Peyer's patch (tissue), 4 donors: Measurements from ENCODE around the gene KRTAP9-1. TPM values are rescaled to one million over a fixed set of nuclear protein-coding genes. Genes with fewer than 3 reads are reported as not detected.
"Not testable (repeated sequence)": the region's sequence is repeated elsewhere in the genome, so short reads cannot be mapped to it uniquely, and the experiment has no call there.

Source experiments
- DNase-seq, 3 donors: peaks; one replicate each; pipeline ENCODE4 v3.0.0-alpha.2; 2017 to 2019
- H3K27ac ChIP-seq, 4 donors: fragments of 200-600 bp; sonication (generic); one replicate each; pipeline ENCODE4 v1.5.1; 2016 to 2019
- H3K27me3 ChIP-seq, 2 donors: fragments of 200-600 bp; sonication (generic); one replicate each; pipeline ENCODE4 v1.5.1; 2019
- H3K36me3 ChIP-seq, 3 donors: fragments of 200-600 bp; sonication (generic); one replicate each; pipeline ENCODE4 v1.5.1; 2016 to 2019
- H3K4me1 ChIP-seq, 4 donors: fragments of 200-600 bp; sonication (generic); one replicate each; pipeline ENCODE4 v1.5.1; 2016 to 2019
- H3K4me3 ChIP-seq, 4 donors: fragments of 200-600 bp; sonication (generic); 1 replicate in 3 of 4; 2 replicates in 1 of 4; pipeline ENCODE4 v1.5.1; 2016 to 2019; ENCODE audit warnings: mild to moderate bottlenecking in 1 of 4
- H3K9me3 ChIP-seq, 4 donors: fragments of 200-600 bp; sonication (generic); one replicate each; pipeline ENCODE4 v1.5.1; 2016 to 2019; ENCODE audit warnings: mild to moderate bottlenecking in 1 of 4
- CTCF ChIP-seq, 6 experiments: fragments of 450-650 bp in 4 of 6; fragments of 200-600 bp in 2 of 6; sonication (generic) in 1 of 6; IDR thresholded peaks; one replicate each; pipeline ENCODE4 v1.5.1; 2017 to 2019; ENCODE audit warnings: antibody characterized with exemption in 6 of 6, mild to moderate bottlenecking in 3 of 6, moderate library complexity in 1 of 6
- POLR2A ChIP-seq, 2 donors: fragments of 450-650 bp; IDR thresholded peaks; one replicate each; pipeline ENCODE4 v1.5.1; 2017; ENCODE audit warnings: antibody characterized with exemption in 2 of 2, mild to moderate bottlenecking in 2 of 2, moderate library complexity in 2 of 2
- total RNA-seq, 4 donors: library from RNA; depleted of rRNA; stranded (reverse); fragments of >200 nt; gene quantifications; one replicate each; pipeline ENCODE4 v1.1.0, GENCODE V29; 2016

The KRTAP9-1 gene
- not detected for total RNA-seq

- H3K4me3 ChIP-seq, H3K27ac ChIP-seq, H3K4me1 ChIP-seq, H3K27me3 ChIP-seq, H3K9me3 ChIP-seq, DNase-seq, H3K36me3 ChIP-seq: not testable (repeated sequence)
These were observed at the start of gene KRTAP9-1 for GRCh38 chr17:41189837-41190318. Gene KRTAP9-1 (plus strand): TSS chr17:41189887. CDS start chr17:41189887, 0 bp downstream.

DNA sequence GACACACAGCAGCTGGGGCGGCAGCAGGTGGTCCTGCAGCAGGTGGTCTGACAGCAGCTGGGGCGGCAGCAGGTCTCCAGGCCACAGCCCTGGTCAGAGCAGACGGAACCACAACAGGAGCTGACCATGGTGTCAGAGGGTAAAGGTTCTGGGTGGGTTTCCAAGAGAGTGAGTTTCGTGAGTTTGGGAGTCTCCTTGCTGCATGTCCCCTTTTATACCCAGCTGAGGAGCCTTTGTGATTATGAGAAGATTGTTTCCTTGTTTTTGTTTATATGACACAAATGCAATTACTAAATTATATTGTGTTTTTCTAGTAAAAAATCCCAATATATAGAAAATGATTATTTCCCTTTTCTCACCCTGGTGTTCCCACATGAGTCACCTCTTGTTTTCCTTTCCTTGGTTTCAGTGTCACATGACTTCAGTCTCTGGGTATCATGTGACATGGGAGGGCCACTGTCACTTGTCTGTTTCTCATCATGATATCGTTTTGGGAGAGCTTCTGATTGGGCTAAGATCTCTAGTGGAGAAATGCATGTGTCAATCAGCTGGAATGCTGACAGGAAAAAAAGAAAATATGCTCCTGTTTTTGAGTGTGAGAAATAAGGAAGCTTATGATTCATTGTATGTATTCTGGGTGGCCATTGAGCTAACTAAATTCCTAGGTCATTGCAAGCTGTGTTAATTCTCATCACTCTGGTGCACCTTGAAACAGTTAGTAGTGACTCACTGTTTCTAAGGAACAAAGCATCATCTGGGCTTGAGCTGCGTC lies 49.1 kb upstream of the KRTAP9-1 start, which contains the start of gene KRTAP4-6:
KRTAP4-6 (minus strand) TSS at position 185 of the 772 bp plus-strand sequence; CDS start at position 128, 57 bp downstream.
- H3K4me1 ChIP-seq: no peaks in the 10 kb centered on the region
- H3K9me3 ChIP-seq: peaks cover 0 to 9% (median 1%) of the 10 kb centered on the region in 4 donors
- no peak for TF ChIP-seq CTCF (IDR thresholded peaks at IDR 0.05)
- no peak for TF ChIP-seq POLR2A (IDR thresholded peaks at IDR 0.05)
- no peak within 1 kb of the TSS for H3K27ac ChIP-seq
- H3K27me3 ChIP-seq: no peaks in the 10 kb centered on the region
- no peak within 1 kb of the TSS for H3K4me3 ChIP-seq
- DNase-seq: no peak
- no peaks in the 10 kb centered on the region for H3K36me3 ChIP-seq

GRCh38 chr17:41141361-41141760 lies 48.3 kb upstream of the KRTAP9-1 start:
- no peaks in the 10 kb centered on the region for H3K4me1 ChIP-seq
- H3K9me3 ChIP-seq: peaks cover 0 to 9% (median 1%) of the 10 kb centered on the region in 4 donors
- TF ChIP-seq CTCF (IDR thresholded peaks at IDR 0.05) (no peak), POLR2A (IDR thresholded peaks at IDR 0.05) (no peak)
- no peak overlapping the region for H3K4me3 ChIP-seq
- no peak for DNase-seq
- H3K27me3 ChIP-seq: no peaks in the 10 kb centered on the region
- H3K36me3 ChIP-seq: no peaks in the 10 kb centered on the region
- H3K27ac ChIP-seq: no peak overlapping the region

DNA sequence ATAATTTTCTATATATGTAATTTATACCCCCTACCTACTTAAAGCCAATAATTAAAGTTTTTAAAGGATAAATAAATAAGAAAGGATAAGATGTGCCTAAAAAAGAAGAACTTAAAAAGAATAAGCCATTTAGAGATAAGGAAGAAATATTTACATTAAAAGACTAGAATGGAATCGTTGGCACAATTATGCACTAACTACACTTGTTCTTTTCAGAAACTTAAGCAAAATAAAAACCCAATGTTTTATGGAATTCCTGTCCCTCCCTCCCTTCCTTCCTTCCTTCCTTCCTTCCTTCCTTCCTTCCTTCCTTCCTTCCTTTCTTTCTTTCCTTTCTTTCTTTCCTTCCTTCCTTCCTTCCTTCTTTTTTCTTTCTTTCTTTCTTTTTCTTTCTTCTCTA lies 44.8 kb upstream of the KRTAP9-1 start:
- no peak overlapping the region for H3K4me3 ChIP-seq
- DNase-seq: no peak
- no peaks in the 10 kb centered on the region for H3K27me3 ChIP-seq
- peaks cover 0 to 9% (median 1%) of the 10 kb centered on the region in 4 donors for H3K9me3 ChIP-seq
- H3K27ac ChIP-seq: no peak overlapping the region
- no peaks in the 10 kb centered on the region for H3K36me3 ChIP-seq
- no peaks in the 10 kb centered on the region for H3K4me1 ChIP-seq
- TF ChIP-seq CTCF (IDR thresholded peaks at IDR 0.05) (no peak), POLR2A (IDR thresholded peaks at IDR 0.05) (no peak)

DNA sequence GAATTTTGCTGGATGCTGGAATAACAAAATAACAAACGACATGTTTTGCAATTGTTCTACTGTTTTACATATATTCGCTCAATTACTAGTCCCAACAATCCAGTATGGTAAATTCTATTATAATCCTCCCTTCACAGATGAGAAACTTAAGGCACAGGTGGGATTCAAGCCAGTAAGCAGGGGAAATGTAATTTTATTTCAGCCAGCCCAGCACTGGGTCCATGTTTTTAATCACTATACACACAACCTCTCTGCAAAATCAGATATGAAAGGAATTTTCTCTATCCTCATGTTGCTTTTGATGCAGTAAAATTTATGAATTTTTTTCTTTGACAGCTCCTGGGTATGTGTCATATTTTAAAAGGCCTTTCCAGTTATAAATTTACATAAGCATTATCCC lies 44.4 kb upstream of the KRTAP9-1 start:
- Histone ChIP-seq H3K4me3 (no peak overlapping the region), H3K27me3 (no peaks in the 10 kb centered on the region), H3K27ac (no peak overlapping the region), H3K36me3 (no peaks in the 10 kb centered on the region), H3K4me1 (no peaks in the 10 kb centered on the region), H3K9me3 (peaks cover 0 to 5% (median 1%) of the 10 kb centered on the region in 4 donors)
- TF ChIP-seq CTCF (IDR thresholded peaks at IDR 0.05) (no peak), POLR2A (IDR thresholded peaks at IDR 0.05) (no peak)
- DNase-seq: no peak

- DNase-seq: no peak
- no peaks in the 10 kb centered on the region for H3K27me3 ChIP-seq
- H3K9me3 ChIP-seq: peaks cover 0 to 5% (median 1%) of the 10 kb centered on the region in 4 donors
- no peak overlapping the region for H3K27ac ChIP-seq
- TF ChIP-seq POLR2A (IDR thresholded peaks at IDR 0.05): no peak
- TF ChIP-seq CTCF (IDR thresholded peaks at IDR 0.05): no peak
- H3K4me1 ChIP-seq: no peaks in the 10 kb centered on the region
- no peaks in the 10 kb centered on the region for H3K36me3 ChIP-seq
- no peak overlapping the region for H3K4me3 ChIP-seq
These were observed 42.0 kb upstream of the KRTAP9-1 start for GRCh38 chr17:41147531-41148204.

DNA sequence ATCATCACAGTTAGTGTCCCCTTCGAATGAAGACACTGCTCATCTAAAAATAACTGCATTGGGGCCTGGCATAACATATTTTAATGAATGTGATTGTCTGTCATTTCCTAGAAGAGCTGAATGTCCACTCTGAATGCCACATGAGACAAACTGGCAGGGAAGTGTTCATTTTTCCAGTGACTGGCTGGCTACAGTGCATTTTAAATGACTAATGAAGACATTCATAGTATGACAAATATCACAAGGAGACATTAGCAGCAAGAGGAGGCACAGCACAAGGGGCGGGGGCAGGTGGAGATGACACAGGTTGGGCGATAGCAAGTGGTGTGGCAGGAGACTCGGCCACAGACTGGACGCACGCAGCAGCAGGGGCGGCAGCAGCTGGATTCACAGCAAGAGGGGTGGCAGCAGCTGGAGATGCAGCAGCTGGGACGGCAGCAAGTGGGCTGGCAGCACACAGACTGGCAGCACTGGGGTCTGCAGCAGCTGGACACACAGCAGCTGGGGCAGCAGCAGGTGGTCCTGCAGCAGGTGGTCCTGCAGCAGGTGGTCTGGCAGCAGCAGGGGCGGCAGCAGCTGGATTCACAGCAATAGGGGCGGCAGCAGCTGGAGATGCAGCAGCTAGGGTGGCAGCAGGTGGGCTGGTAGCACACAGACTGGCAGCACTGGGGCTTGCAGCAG lies 40.6 kb upstream of the KRTAP9-1 start:
- H3K4me1 ChIP-seq, H3K9me3 ChIP-seq, H3K36me3 ChIP-seq, DNase-seq, H3K27me3 ChIP-seq, H3K27ac ChIP-seq, H3K4me3 ChIP-seq: not testable (repeated sequence)
